Smooth muscle cell (in vitro differentiated cells): ENCODE results near the gene GNAZ. TPM values are rescaled to one million over a fixed set of nuclear protein-coding genes. Genes with fewer than 3 reads are reported as not detected.

Source experiments
- DNase-seq: peaks from one replicate; lab custom pipeline; 2025; ENCODE audit not compliant: unreplicated experiment; lab: John Stamatoyannopoulos, UW
- H2AFZ ChIP-seq: fragments of 200-600 bp; sonication (generic); 2 replicates; pipeline ENCODE4 v1.6.0; 2016; ENCODE audit warnings: antibody characterized with exemption, low read depth, mild to moderate bottlenecking
- H3F3A ChIP-seq: fragments of 200-600 bp; sonication (generic); 2 replicates; pipeline ENCODE4 v1.6.0; 2017; ENCODE audit warnings: antibody characterized with exemption, low read depth
- H3K27ac ChIP-seq: fragments of 200-600 bp; sonication (generic); 2 replicates; pipeline ENCODE4 v1.5.1; 2016; ENCODE audit warnings: low read depth, mild to moderate bottlenecking
- H3K27me3 ChIP-seq: fragments of 200-600 bp; sonication (generic); 2 replicates; pipeline ENCODE4 v1.6.1; 2016; ENCODE audit warnings: low read depth, mild to moderate bottlenecking
- H3K36me3 ChIP-seq: fragments of 200-600 bp; sonication (generic); 2 replicates; pipeline ENCODE4 v1.5.1; 2016; ENCODE audit warnings: low read depth
- H3K4me1 ChIP-seq: fragments of 200-600 bp; sonication (generic); 2 replicates; pipeline ENCODE4 v1.5.1; 2016; ENCODE audit warnings: low read depth
- H3K4me2 ChIP-seq: fragments of 200-600 bp; sonication (generic); 2 replicates; pipeline ENCODE4 v1.6.0; 2016; ENCODE audit warnings: mild to moderate bottlenecking
- H3K4me3 ChIP-seq: fragments of 200-600 bp; sonication (generic); 2 replicates; pipeline ENCODE4 v1.5.1; 2016; ENCODE audit warnings: mild to moderate bottlenecking
- H3K79me2 ChIP-seq: fragments of 200-600 bp; sonication (generic); 2 replicates; pipeline ENCODE4 v1.6.0; 2016; ENCODE audit warnings: low read depth, mild to moderate bottlenecking
- H3K9ac ChIP-seq: fragments of 200-600 bp; sonication (generic); 2 replicates; pipeline ENCODE4 v1.6.0; 2016; ENCODE audit warnings: low read depth
- H3K9me3 ChIP-seq: fragments of 200-600 bp; sonication (generic); replicated peaks from 2 replicates; pipeline ENCODE4 v1.5.1; 2016; ENCODE audit warnings: low read depth
- H4K20me1 ChIP-seq: fragments of 200-600 bp; sonication (generic); 2 replicates; pipeline ENCODE4 v1.6.0; 2016; ENCODE audit warnings: low read depth
- WGBS: methylation state at CpG from one replicate; pipeline ENCODE4 v1.1.7; 2016; ENCODE audit warnings: low lambda C conversion rate; 5-methylcytosine and 5-hydroxymethylcytosine counted together
- polyA plus RNA-seq: library from polyadenylated mRNA; unstranded; fragments of >200 nt; fragmentation: Nextera tagmentation; extraction: Ambion mirVana; gene quantifications from 2 replicates; pipeline ENCODE4 v1.2.1, GENCODE V29; 2016
- total RNA-seq: library from RNA; depleted of rRNA; stranded (reverse); fragments of >200 nt; gene quantifications from 2 replicates; pipeline ENCODE4 v1.2.3, GENCODE V29; 2014
- TF ChIP-seq, protein P1 (sequence below): fragments of 200-600 bp; sonication (generic); IDR thresholded peaks from 2 replicates; pipeline ENCODE4 v1.5.1; 2017; ENCODE audit warnings: borderline replicate concordance, mild to moderate bottlenecking, antibody characterized with exemption; ENCODE audit not compliant: insufficient read depth, poor library complexity, severe bottlenecking

GNAZ gene
- total and polyA plus RNA-seq, 2 experiments from 2014 or later, result 0.50 to 1.2 TPM

DNA sequence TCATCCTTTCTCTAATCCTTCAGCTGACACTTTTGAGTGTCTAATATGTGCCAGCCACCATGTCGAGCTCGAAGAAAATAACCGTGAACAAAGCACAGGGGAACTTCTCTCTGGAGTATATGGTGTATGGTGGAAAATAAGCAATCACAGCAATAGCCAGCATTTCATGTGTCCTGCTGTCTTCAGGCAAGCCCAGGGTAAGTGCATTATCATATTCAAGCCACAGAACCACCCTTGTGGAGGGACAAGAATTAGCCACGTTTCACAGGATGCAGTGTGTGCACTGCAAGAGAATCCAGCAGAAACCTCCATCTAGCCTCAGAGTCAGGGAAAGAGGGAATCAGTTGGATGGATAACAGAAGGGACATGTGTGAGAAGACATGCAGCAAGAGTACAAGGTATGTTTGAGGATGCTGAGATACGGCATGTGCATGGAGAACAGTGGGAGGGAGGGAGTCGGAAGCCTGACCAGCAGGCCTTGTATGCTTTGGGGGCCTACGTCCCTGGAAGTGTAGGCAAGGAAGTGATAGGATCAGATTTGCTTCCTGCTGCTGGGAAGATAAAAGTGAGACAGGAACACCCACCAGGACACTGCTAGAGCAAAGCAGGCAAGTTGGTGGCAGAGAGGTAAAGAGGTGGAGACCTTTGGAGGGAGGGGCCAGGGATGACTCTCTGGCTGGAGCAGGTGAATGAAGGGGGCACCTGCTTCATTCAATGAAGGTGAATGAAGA lies 14.7 kb upstream of the GNAZ start:
- H3K27me3 ChIP-seq, result no peaks in the 10 kb centered on the region
- 82% methylated on average over 7 of the region's 7 CpGs for WGBS

DNA sequence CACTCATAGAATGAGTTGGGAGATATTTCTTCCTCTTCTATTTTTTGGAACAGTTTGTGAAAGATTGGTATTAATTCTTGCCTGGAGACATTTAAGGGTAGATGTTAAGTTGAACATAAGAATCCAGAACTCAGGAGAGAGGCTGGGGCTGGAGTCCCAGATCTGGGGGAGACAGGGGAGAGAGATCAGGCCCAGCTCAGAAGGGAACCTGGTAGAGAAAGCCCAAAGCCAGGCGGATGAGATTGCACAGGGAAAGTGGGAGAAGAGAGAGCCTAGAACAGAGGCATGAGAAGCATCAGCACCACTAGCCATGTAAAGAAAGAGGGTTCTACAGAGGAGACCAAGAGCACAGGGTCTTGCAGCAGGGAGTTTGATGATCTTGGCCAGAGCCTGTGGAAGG lies 13.0 kb upstream of the GNAZ start:
- no peak for DNase-seq
- Histone ChIP-seq H3K9ac (no peak overlapping the region), H3K4me1 (no peaks in the 10 kb centered on the region), H4K20me1 (no peaks in the 10 kb centered on the region), H3K79me2 (no peaks in the 10 kb centered on the region), H3K4me2 (no peak overlapping the region), H2AFZ (no peak overlapping the region), H3K27me3 (peaks cover under 1% of the 10 kb centered on the region), H3K27ac (no peak overlapping the region), H3F3A (no peaks in the 10 kb centered on the region), H3K9me3 (no peaks in the 10 kb centered on the region), H3K36me3 (no peaks in the 10 kb centered on the region), H3K4me3 (no peak overlapping the region)
- WGBS, result 56% methylated on average over 1 of the region's 1 CpG
- TF ChIP-seq, protein P1, sequence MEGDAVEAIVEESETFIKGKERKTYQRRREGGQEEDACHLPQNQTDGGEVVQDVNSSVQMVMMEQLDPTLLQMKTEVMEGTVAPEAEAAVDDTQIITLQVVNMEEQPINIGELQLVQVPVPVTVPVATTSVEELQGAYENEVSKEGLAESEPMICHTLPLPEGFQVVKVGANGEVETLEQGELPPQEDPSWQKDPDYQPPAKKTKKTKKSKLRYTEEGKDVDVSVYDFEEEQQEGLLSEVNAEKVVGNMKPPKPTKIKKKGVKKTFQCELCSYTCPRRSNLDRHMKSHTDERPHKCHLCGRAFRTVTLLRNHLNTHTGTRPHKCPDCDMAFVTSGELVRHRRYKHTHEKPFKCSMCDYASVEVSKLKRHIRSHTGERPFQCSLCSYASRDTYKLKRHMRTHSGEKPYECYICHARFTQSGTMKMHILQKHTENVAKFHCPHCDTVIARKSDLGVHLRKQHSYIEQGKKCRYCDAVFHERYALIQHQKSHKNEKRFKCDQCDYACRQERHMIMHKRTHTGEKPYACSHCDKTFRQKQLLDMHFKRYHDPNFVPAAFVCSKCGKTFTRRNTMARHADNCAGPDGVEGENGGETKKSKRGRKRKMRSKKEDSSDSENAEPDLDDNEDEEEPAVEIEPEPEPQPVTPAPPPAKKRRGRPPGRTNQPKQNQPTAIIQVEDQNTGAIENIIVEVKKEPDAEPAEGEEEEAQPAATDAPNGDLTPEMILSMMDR, result no peak

More for the DNA sequence above, 14.7 kb upstream of the GNAZ start:
- Histone ChIP-seq H3K9ac (no peak overlapping the region), H3K79me2 (no peaks in the 10 kb centered on the region), H3K27ac (no peak overlapping the region), H3K4me3 (no peak overlapping the region), H2AFZ (no peak overlapping the region), H3F3A (no peaks in the 10 kb centered on the region), H3K4me1 (no peaks in the 10 kb centered on the region), H3K9me3 (no peaks in the 10 kb centered on the region), H3K4me2 (no peak overlapping the region), H3K36me3 (no peaks in the 10 kb centered on the region), H4K20me1 (no peaks in the 10 kb centered on the region)
- no peak for DNase-seq
- TF ChIP-seq, protein P1, result no peak

DNA sequence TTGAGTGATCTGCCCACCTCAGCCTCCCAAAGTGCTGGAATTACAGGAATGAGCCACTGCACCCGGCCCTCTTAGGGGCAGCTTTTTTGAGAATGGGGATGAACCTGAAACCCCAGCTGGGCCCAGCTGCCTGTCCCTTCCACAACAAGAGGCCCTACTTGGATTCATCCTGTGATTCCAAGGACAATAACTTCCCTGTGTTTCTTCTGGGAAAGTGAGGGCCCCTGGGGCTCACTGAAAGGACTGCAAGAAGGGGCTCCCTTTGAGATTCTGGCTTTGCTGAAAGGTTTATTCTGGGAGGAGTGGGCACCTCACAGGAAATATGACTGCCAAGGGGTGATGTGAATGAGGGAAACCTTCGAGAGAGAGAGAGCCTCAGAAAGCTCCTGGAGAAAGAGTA lies 12.3 kb upstream of the GNAZ start:
- Histone ChIP-seq H4K20me1 (no peaks in the 10 kb centered on the region), H3K9me3 (no peaks in the 10 kb centered on the region), H3F3A (no peaks in the 10 kb centered on the region), H3K27ac (no peak overlapping the region), H3K36me3 (no peaks in the 10 kb centered on the region), H3K9ac (no peak overlapping the region), H3K4me1 (no peaks in the 10 kb centered on the region), H3K27me3 (peaks cover 5% of the 10 kb centered on the region), H3K4me2 (no peak overlapping the region), H3K4me3 (no peak overlapping the region), H2AFZ (no peak overlapping the region), H3K79me2 (no peaks in the 10 kb centered on the region)
- TF ChIP-seq, protein P1, result no peak
- WGBS, result 62% methylated on average over 2 of the region's 2 CpGs
- no peak for DNase-seq
